ENCODE results near the gene PHLDA2.

GRCh38 chr11:2961080-2961479 lies 31.9 kb upstream of the PHLDA2 start:
- TF ChIP-seq CTCF (IDR thresholded peaks at IDR 0.05) (no peak), EZH2 (IDR thresholded peaks at IDR 0.05; ENCODE audit: borderline replicate concordance, insufficient read depth, low read depth, low read length, poor library complexity, severe bottlenecking) (no peak)

Data from B cell (primary cell).